ENCODE data around the gene CSF2RB. TPM values are rescaled to one million over a fixed set of nuclear protein-coding genes. Genes with fewer than 3 reads are reported as not detected.

The CSF2RB gene
- total and polyA plus RNA-seq, 10 of the 15 experiments (the other 5 are each of a cell fraction or from before 2014, with no cell fraction given): 0.82 to 12.5 (median 5.4) TPM

GRCh38 chr22:36914390-36914752 is 943 bp downstream of the CSF2RB start:
- DNase-seq (ENCODE audit: low read depth, low spot score) (no peak), ATAC-seq (peak; percentile 28), FAIRE-seq (no peak)
- in situ Hi-C loops (cut with MboI) (no loop called here), intact Hi-C loops (cut with micrococcal nuclease; ENCODE audit: unreplicated experiment) (no loop called here)
- H3K36me3 ChIP-seq (ENCODE audit: control insufficient read depth in 2 of 2, insufficient read depth in 2 of 2, low read length in 1 of 2): no peaks in the 10 kb centered on the region; a peak in 1 of 4 replicates
- SMC1A ChIA-PET (ENCODE audit: uncharacterized antibody, unreplicated experiment): interaction anchor here (0.7 to 2.8 kb wide), 12 partner anchors 9 to 328 kb away, joined by 3 to 42 read pairs (median 3); partner anchors contain the start of gene NCF4
- RAD21 ChIA-PET (ENCODE audit: unreplicated experiment): interaction anchor here (1.0 to 3.0 kb wide), 8 partner anchors 12 to 63 kb away, joined by 3 to 26 read pairs (median 6); partner anchors contain the start of gene NCF4
- POLR2A ChIA-PET: interaction anchor here (0.6 to 2.5 kb wide), 9 partner anchors 11 to 57 kb away, joined by 3 to 25 read pairs (median 6); no protein-coding TSS in a partner anchor
- TF ChIP-seq SMAD1 (IDR thresholded peaks at IDR 0.05; ENCODE audit: low read depth, partially characterized antibody): no peak
- 0 out of 2 replicates have a peak, but pooled peaks have one; percentile 35 for TF ChIP-seq TCF3 (IDR thresholded peaks at IDR 0.05; ENCODE audit: borderline replicate concordance, insufficient read depth, low read depth, low read length)
- peaks cover 28% of the 10 kb centered on the region for H3K79me2 ChIP-seq (ENCODE audit: control insufficient read depth, insufficient read depth, low read length)
- peak overlapping the region; percentile 76 for H3K9ac ChIP-seq (ENCODE audit: control insufficient read depth, insufficient read depth, low read length)
- H3K9me3 ChIP-seq (replicated peaks; ENCODE audit: control insufficient read depth, insufficient read depth, low read length): peaks cover 3% of the 10 kb centered on the region; the same call in 2 of the 3 replicates
- BruUV-seq (replicated peaks): no TSS peak
- WGBS (ENCODE audit: insufficient coverage, insufficient replicate concordance, low lambda C conversion rate, missing lambda C conversion rate): 0% methylated on average over 1 of the region's 1 CpG
- peak overlapping the region; percentile 67 for H3K4me3 ChIP-seq
- H3K4me2 ChIP-seq (ENCODE audit: control insufficient read depth, insufficient read depth): peak overlapping the region; percentile 98
- H3K27ac ChIP-seq (ENCODE audit: control insufficient read depth, insufficient read depth): peak overlapping the region; percentile 68
- CTCF ChIA-PET: interaction anchor here (0.5 to 2.8 kb wide), 9 partner anchors 13 to 386 kb away, joined by 3 to 17 read pairs (median 9); partner anchors contain the start of gene NCF4
- H2AFZ ChIP-seq (ENCODE audit: control insufficient read depth, low read depth, low read length): peak overlapping the region; percentile 64; the same call in 1 of the 2 replicates
- H4K20me1 ChIP-seq (ENCODE audit: control insufficient read depth, insufficient read depth): no peaks in the 10 kb centered on the region
- no peaks in the 10 kb centered on the region for H3K27me3 ChIP-seq (replicated peaks in 1 of 2; ENCODE audit: control insufficient read depth in 2 of 2, insufficient read depth in 2 of 2, low read length in 1 of 2)
- peaks cover 23% of the 10 kb centered on the region; the same call in 1 of the 2 replicates for H3K4me1 ChIP-seq (ENCODE audit: control insufficient read depth, insufficient read depth, low read length)

- no peaks in the 10 kb centered on the region for H4K20me1 ChIP-seq (ENCODE audit: control insufficient read depth, insufficient read depth)
- H3K27ac ChIP-seq (ENCODE audit: control insufficient read depth, insufficient read depth): peak overlapping the region; percentile 29; the same call in 1 of the 2 replicates
- H2AFZ ChIP-seq (ENCODE audit: control insufficient read depth, low read depth, low read length): no peak overlapping the region
- ChIA-PET POLR2A (no interaction called here), SMC1A (ENCODE audit: uncharacterized antibody, unreplicated experiment) (interaction anchor here (1.5 to 1.6 kb wide), 2 partner anchors 24 to 53 kb away, joined by 6 read pairs; no protein-coding TSS in a partner anchor), RAD21 (ENCODE audit: unreplicated experiment) (no interaction called here), CTCF (interaction anchor here (6.4 kb wide), 1 partner anchor 57 kb away, joined by 73 read pairs; the partner anchor contains the start of gene NCF4)
- ATAC-seq (peak; percentile 5; the same call in 2 of the 3 replicates), DNase-seq (ENCODE audit: low read depth, low spot score) (no peak), FAIRE-seq (no peak)
- H3K9ac ChIP-seq (ENCODE audit: control insufficient read depth, insufficient read depth, low read length): no peak overlapping the region
- peaks cover 40% of the 10 kb centered on the region for H3K79me2 ChIP-seq (ENCODE audit: control insufficient read depth, insufficient read depth, low read length)
- H3K36me3 ChIP-seq (ENCODE audit: control insufficient read depth in 2 of 2, insufficient read depth in 2 of 2, low read length in 1 of 2): no peaks in the 10 kb centered on the region; a peak in 1 of 4 replicates
- peak overlapping the region; percentile 19; the same call in 1 of the 2 replicates for H3K4me3 ChIP-seq
- intact Hi-C loops (cut with micrococcal nuclease; ENCODE audit: unreplicated experiment): loop anchor here (2.0 kb wide), 1 partner anchor 41 kb away; no protein-coding TSS in a partner anchor
- H3K4me1 ChIP-seq (ENCODE audit: control insufficient read depth, insufficient read depth, low read length): peaks cover 29% of the 10 kb centered on the region
- peak overlapping the region; percentile 39; the same call in 1 of the 2 replicates for H3K4me2 ChIP-seq (ENCODE audit: control insufficient read depth, insufficient read depth)
- peaks cover 3% of the 10 kb centered on the region; the same call in 2 of the 3 replicates for H3K9me3 ChIP-seq (replicated peaks; ENCODE audit: control insufficient read depth, insufficient read depth, low read length)
- no TSS peak for BruUV-seq (replicated peaks)
- in situ Hi-C loops (cut with MboI): no loop called here
- no peaks in the 10 kb centered on the region for H3K27me3 ChIP-seq (replicated peaks in 1 of 2; ENCODE audit: control insufficient read depth in 2 of 2, insufficient read depth in 2 of 2, low read length in 1 of 2)
- TF ChIP-seq MYB (IDR thresholded peaks at IDR 0.05; ENCODE audit: borderline replicate concordance, low read depth, low read length): no peak
- 0 out of 2 replicates have a peak, but pooled peaks have one; percentile 26 for TF ChIP-seq ATF2 (IDR thresholded peaks at IDR 0.05; ENCODE audit: low read length)
- TF ChIP-seq ATF3 (IDR thresholded peaks at IDR 0.05; ENCODE audit: borderline replicate concordance, extremely low read depth, low read depth, low read length): no peak
- no peak for TF ChIP-seq EED (IDR thresholded peaks at IDR 0.05; ENCODE audit: low read depth)
- no peak for TF ChIP-seq CBFB (IDR thresholded peaks at IDR 0.05; ENCODE audit: low read depth)
- TF ChIP-seq GATAD2B (conservative IDR thresholded peaks at IDR 0.05; ENCODE audit: low read depth): no peak
- peak; percentile 66; the same call in 1 of the 2 replicates for TF ChIP-seq NFIC (IDR thresholded peaks at IDR 0.05; ENCODE audit: low read depth, low read length)
- TF ChIP-seq ATF7 (IDR thresholded peaks at IDR 0.05; ENCODE audit: low read depth): 0 out of 2 replicates have a peak, but pooled peaks have one; percentile 37
- no peak for TF ChIP-seq TCF7 (IDR thresholded peaks at IDR 0.05; ENCODE audit: borderline replicate concordance)
- peak; percentile 7 for TF ChIP-seq SKIL (IDR thresholded peaks at IDR 0.05; ENCODE audit: low read depth, poor library complexity, severe bottlenecking)
These were observed 2.6 kb downstream of the CSF2RB start for GRCh38 chr22:36916034-36916433.

All from GM12878 (cell line).